Transverse colon (tissue), 3 donors: ENCODE measurements around the gene MAPRE2.

Source experiments
- CTCF ChIP-seq, 5 experiments: fragments of 200-600 bp in 3 of 5; fragments of 450-650 bp in 2 of 5; sonication (generic) in 3 of 5; IDR thresholded peaks; 1 replicate in 2 of 5; 2 replicates in 3 of 5; pipeline ENCODE4 v1.5.1; 2016 to 2017; ENCODE audit warnings: antibody characterized with exemption in 5 of 5, inconsistent platforms in 3 of 5, mild to moderate bottlenecking in 2 of 5, moderate library complexity in 1 of 5
- EP300 ChIP-seq: sonication (generic); formaldehyde crosslinking; IDR thresholded peaks from one replicate; pipeline ENCODE4 v1.6.1; 2017; ENCODE audit warnings: antibody characterized with exemption, low read depth

GRCh38 chr18:35010156-35010555, 31.1 kb upstream of the MAPRE2 start:
- no peak for TF ChIP-seq EP300
- TF ChIP-seq CTCF (IDR thresholded peaks at IDR 0.05), result no peak
